K562 (cell line): ENCODE measurements around the gene CYSRT1.

Experiments
- CHD2 ChIP-seq: IDR thresholded peaks from 2 replicates; pipeline ENCODE4 v1.6.1; 2011; ENCODE audit warnings: low read depth, low read length
- ELK1 ChIP-seq: sonication (generic); formaldehyde crosslinking; IDR thresholded peaks from 2 replicates; pipeline ENCODE4 v1.8.1; 2022; ENCODE audit warnings: missing genetic modification reagents
- HDAC8 ChIP-seq: fragments of 450-650 bp; IDR thresholded peaks from 2 replicates; pipeline ENCODE4 v1.6.1; 2016; ENCODE audit warnings: mild to moderate bottlenecking, missing genetic modification characterization, moderate library complexity, missing compliant biosample characterization
- KAT8 ChIP-seq: fragments of 450-650 bp; IDR thresholded peaks from 2 replicates; pipeline ENCODE4 v1.6.1; 2016; ENCODE audit warnings: low read depth, mild to moderate bottlenecking
- PKNOX1 ChIP-seq: fragments of 450-650 bp; IDR thresholded peaks from 2 replicates; pipeline ENCODE4 v1.6.1; 2016
- SMC3 ChIP-seq: conservative IDR thresholded peaks from 2 replicates; pipeline ENCODE4 v1.6.1; 2011; ENCODE audit warnings: low read depth, low read length, improper control_type of control experiment; ENCODE audit not compliant: insufficient read depth

- no peak for TF ChIP-seq HDAC8 (tag)
- no peak for TF ChIP-seq KAT8
- TF ChIP-seq PKNOX1 = peak; percentile 74
- TF ChIP-seq ELK1 = no peak
- no peak; the same call in 1 of the 2 replicates for TF ChIP-seq CHD2
- peak; percentile 97 for TF ChIP-seq SMC3
These were observed 11.4 kb downstream of the CYSRT1 start for GRCh38 chr9:137236238-137236935.
